ENCODE data around the gene FBXO17. TPM values are rescaled to one million over a fixed set of nuclear protein-coding genes. Genes with fewer than 3 reads are reported as not detected.
A peak's percentile ranks its signal among the peaks of the same experiment; 100 is the strongest.

FBXO17 gene
- total RNA-seq, 4 donors from 2014 or later, result 31.2 to 43.6 (median 38.2) TPM

DNA sequence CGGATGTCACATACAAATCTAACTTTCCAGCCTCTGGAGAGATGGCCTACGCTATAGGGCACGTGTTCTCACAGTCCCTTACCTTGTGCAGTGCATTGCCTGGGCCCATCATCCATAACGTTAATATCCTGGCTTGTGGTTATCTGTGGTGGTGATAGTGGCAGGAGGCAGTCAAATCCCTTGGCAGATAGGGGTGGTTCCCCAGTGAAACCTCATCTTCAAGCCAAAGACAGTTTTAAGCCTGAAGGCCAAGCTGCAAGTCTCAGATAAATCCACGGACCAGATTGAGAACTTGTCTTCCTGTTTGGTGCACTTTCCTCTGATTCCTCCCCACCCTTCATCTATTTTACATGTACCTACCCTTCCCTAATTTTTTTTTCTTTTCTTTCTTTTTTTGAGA lies 4.3 kb upstream of the FBXO17 start:
- ATAC-seq (ENCODE audit: low FRiP score) (no peak), DNase-seq (ENCODE audit: low spot score) (no peak)
- TF ChIP-seq, protein P1, sequence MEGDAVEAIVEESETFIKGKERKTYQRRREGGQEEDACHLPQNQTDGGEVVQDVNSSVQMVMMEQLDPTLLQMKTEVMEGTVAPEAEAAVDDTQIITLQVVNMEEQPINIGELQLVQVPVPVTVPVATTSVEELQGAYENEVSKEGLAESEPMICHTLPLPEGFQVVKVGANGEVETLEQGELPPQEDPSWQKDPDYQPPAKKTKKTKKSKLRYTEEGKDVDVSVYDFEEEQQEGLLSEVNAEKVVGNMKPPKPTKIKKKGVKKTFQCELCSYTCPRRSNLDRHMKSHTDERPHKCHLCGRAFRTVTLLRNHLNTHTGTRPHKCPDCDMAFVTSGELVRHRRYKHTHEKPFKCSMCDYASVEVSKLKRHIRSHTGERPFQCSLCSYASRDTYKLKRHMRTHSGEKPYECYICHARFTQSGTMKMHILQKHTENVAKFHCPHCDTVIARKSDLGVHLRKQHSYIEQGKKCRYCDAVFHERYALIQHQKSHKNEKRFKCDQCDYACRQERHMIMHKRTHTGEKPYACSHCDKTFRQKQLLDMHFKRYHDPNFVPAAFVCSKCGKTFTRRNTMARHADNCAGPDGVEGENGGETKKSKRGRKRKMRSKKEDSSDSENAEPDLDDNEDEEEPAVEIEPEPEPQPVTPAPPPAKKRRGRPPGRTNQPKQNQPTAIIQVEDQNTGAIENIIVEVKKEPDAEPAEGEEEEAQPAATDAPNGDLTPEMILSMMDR (IDR thresholded peaks at IDR 0.05), result no peak

GRCh38 chr19:38978326-38978689 lies 2.8 kb upstream of the FBXO17 start:
- DNase-seq (ENCODE audit: low spot score), result no peak
- TF ChIP-seq, protein P1 (IDR thresholded peaks at IDR 0.05), result no peak
- no peak for ATAC-seq (ENCODE audit: low FRiP score)

- TF ChIP-seq, protein P1 (IDR thresholded peaks at IDR 0.05), result no peak
- DNase-seq (ENCODE audit: low spot score) (no peak), ATAC-seq (ENCODE audit: low FRiP score) (no peak)
These were observed 2.1 kb upstream of the FBXO17 start for GRCh38 chr19:38977445-38978325.

- no peak for DNase-seq (ENCODE audit: low spot score)
- TF ChIP-seq, protein P1 (IDR thresholded peaks at IDR 0.05), result no peak
- peak; percentile 52 for ATAC-seq (ENCODE audit: low FRiP score)
These were observed 324 bp upstream of the FBXO17 start for GRCh38 chr19:38975861-38976271.

GRCh38 chr19:38974624-38975213 lies 823 bp downstream of the FBXO17 start:
- TF ChIP-seq, protein P1 (IDR thresholded peaks at IDR 0.05), result no peak
- peak; percentile 7 for ATAC-seq (ENCODE audit: low FRiP score)
- DNase-seq (ENCODE audit: low spot score), result no peak

DNA sequence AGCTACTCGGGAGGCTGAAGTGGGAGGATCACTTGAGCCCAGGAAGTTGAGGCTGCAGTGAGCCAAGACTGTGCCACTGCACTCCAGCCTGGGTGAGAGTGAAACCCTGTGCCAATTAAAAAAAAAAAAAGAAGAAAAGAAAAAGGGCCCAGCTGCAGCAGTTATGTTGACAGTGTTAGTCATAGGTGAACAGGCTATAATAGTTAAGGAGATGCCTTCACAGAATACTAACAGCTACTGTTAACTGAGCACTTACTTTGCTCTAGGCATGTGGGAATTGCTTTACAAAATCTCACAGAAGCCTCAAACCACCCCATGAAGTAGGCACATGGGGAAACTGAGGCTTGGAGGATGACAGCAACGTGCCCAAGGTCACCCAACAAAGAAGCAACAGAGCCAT lies 3.9 kb downstream of the FBXO17 start:
- ATAC-seq (ENCODE audit: low FRiP score) (no peak), DNase-seq (ENCODE audit: low spot score) (no peak)
- TF ChIP-seq, protein P1 (IDR thresholded peaks at IDR 0.05), result no peak

All from omental fat pad (tissue), 4 donors.